ENCODE measurements around the gene DGUOK. TPM values are rescaled to one million over a fixed set of nuclear protein-coding genes. Genes with fewer than 3 reads are reported as not detected.

The DGUOK gene
- polyA plus RNA-seq, 1 donor (not counting 4 experiments of a cell fraction or from before 2014, with no cell fraction given) = 102 TPM

- H3K4me3 ChIP-seq (ENCODE audit: control insufficient read depth in 2 of 3, extremely low read depth in 1 of 3, insufficient read depth in 2 of 3, low read depth in 1 of 3, low read length in 3 of 3) = no peak overlapping the region
- dilution Hi-C loops (cut with MboI; ENCODE audit: extremely low pct_ligation_motif_present, low sequenced_read_pairs) = no loop called here
- no peaks in the 10 kb centered on the region for H3K9me3 ChIP-seq (ENCODE audit: control insufficient read depth, low read depth, low read length)
- peaks cover 5% of the 10 kb centered on the region for H3K4me1 ChIP-seq (ENCODE audit: control insufficient read depth, extremely low read depth, insufficient read depth, low read length)
- H4K20me1 ChIP-seq (ENCODE audit: control insufficient read depth, extremely low read depth, insufficient read depth, low read length) = no peaks in the 10 kb centered on the region
- DNase-seq (ENCODE audit: low read depth, low spot score) (no peak), FAIRE-seq (no peak)
- H3K36me3 ChIP-seq (ENCODE audit: control insufficient read depth in 2 of 2, extremely low read depth in 1 of 2, insufficient read depth in 2 of 2, low read length in 2 of 2) = no peaks in the 10 kb centered on the region
- no peaks in the 10 kb centered on the region for H3K27me3 ChIP-seq (ENCODE audit: control insufficient read depth, extremely low read depth, insufficient read depth, low read length)
- H3K4me2 ChIP-seq (ENCODE audit: control insufficient read depth, extremely low read depth, insufficient read depth, low read depth, low read length) = no peak overlapping the region
- no peak overlapping the region for H2AFZ ChIP-seq (ENCODE audit: control insufficient read depth, low read length)
- no peak overlapping the region for H3K9ac ChIP-seq (ENCODE audit: control insufficient read depth, extremely low read depth, insufficient read depth, low read length)
- no peaks in the 10 kb centered on the region for H3K9me1 ChIP-seq (ENCODE audit: control insufficient read depth, extremely low read depth, insufficient read depth, low read length)
- no peak for TF ChIP-seq EZH2 (IDR thresholded peaks at IDR 0.05; ENCODE audit: low read length)
- no peak for TF ChIP-seq CTCF (optimal IDR thresholded peaks at IDR 0.05 in 1 of 3, IDR thresholded peaks at IDR 0.05 in 1 of 3, conservative IDR thresholded peaks at IDR 0.05 in 1 of 3; ENCODE audit: extremely low read depth in 1 of 3, insufficient read depth in 2 of 3, low read length in 3 of 3)
- H3K27ac ChIP-seq (ENCODE audit: control insufficient read depth, insufficient read depth, low read length) = no peak overlapping the region
- H3K79me2 ChIP-seq (ENCODE audit: control insufficient read depth, insufficient read depth, low read length) = no peaks in the 10 kb centered on the region
Observed at GRCh38 chr2:73890301-73891092, 36.2 kb upstream of the DGUOK start.

- H3K9ac ChIP-seq (ENCODE audit: control insufficient read depth, extremely low read depth, insufficient read depth, low read length) = no peak overlapping the region
Observed at GRCh38 chr2:73891276-73891901, 35.3 kb upstream of the DGUOK start.

More at GRCh38 chr2:73891276-73891901, 35.3 kb upstream of the DGUOK start:
- Histone ChIP-seq H3K27me3 (ENCODE audit: control insufficient read depth, extremely low read depth, insufficient read depth, low read length) (no peaks in the 10 kb centered on the region), H3K4me1 (ENCODE audit: control insufficient read depth, extremely low read depth, insufficient read depth, low read length) (peaks cover 5% of the 10 kb centered on the region), H3K9me3 (ENCODE audit: control insufficient read depth, low read depth, low read length) (no peaks in the 10 kb centered on the region), H3K9me1 (ENCODE audit: control insufficient read depth, extremely low read depth, insufficient read depth, low read length) (no peaks in the 10 kb centered on the region), H3K4me2 (ENCODE audit: control insufficient read depth, extremely low read depth, insufficient read depth, low read depth, low read length) (no peak overlapping the region), H3K79me2 (ENCODE audit: control insufficient read depth, insufficient read depth, low read length) (no peaks in the 10 kb centered on the region), H4K20me1 (ENCODE audit: control insufficient read depth, extremely low read depth, insufficient read depth, low read length) (no peaks in the 10 kb centered on the region), H2AFZ (ENCODE audit: control insufficient read depth, low read length) (no peak overlapping the region), H3K27ac (ENCODE audit: control insufficient read depth, insufficient read depth, low read length) (no peak overlapping the region), H3K4me3 (ENCODE audit: control insufficient read depth in 2 of 3, extremely low read depth in 1 of 3, insufficient read depth in 2 of 3, low read depth in 1 of 3, low read length in 3 of 3) (no peak overlapping the region), H3K36me3 (ENCODE audit: control insufficient read depth in 2 of 2, extremely low read depth in 1 of 2, insufficient read depth in 2 of 2, low read length in 2 of 2) (no peaks in the 10 kb centered on the region)
- FAIRE-seq (no peak), DNase-seq (ENCODE audit: low read depth, low spot score) (no peak)
- TF ChIP-seq EZH2 (IDR thresholded peaks at IDR 0.05; ENCODE audit: low read length) (no peak), CTCF (optimal IDR thresholded peaks at IDR 0.05 in 1 of 3, IDR thresholded peaks at IDR 0.05 in 1 of 3, conservative IDR thresholded peaks at IDR 0.05 in 1 of 3; ENCODE audit: extremely low read depth in 1 of 3, insufficient read depth in 2 of 3, low read length in 3 of 3) (no peak)
- dilution Hi-C loops (cut with MboI; ENCODE audit: extremely low pct_ligation_motif_present, low sequenced_read_pairs) = no loop called here
